ENCODE measurements around the gene LMNA.
"Not testable (repeated sequence)": the region's sequence is repeated elsewhere in the genome, so short reads cannot be mapped to it uniquely, and the experiment has no call there.

LMNA gene

DNA sequence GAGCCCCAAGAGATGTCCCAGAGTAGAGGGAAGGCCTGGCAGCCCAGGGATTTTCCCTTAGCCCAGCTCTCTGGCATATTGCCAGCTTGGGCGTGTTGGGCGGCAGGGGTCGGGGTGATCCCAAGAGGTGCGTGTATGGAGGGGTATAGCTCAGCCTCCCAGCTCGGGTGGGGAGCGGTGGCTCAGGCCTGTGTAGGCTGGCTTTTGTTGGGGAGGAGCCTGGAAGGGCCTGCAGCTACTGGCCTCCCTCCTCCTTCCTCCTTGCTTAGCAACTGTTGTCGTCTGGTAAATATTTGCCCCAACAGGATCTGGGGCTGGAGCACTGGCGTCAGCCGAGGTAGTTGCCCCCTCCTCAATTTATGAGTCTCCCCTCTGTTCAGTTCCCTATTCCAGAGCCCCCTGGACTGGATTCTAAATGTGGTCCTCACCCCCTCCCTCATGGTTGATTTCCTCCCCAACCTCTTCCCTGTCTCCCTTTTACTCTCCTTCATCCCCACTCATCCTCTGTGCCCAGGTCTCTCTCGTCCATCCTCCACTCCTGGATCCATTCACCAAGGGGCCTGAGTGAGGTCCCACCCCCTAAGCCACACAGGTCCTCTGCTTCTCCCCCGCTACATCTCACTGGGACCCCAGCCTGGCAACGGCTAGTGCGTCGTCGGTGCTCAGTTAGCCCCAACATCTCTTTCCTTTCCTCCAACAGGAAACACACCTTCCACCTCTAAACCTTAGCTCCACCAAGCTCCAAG is 10.3 kb upstream of the LMNA start:
- DNase-seq (ENCODE audit: low read depth in 3 of 3, low spot score in 1 of 3): no peak

DNA sequence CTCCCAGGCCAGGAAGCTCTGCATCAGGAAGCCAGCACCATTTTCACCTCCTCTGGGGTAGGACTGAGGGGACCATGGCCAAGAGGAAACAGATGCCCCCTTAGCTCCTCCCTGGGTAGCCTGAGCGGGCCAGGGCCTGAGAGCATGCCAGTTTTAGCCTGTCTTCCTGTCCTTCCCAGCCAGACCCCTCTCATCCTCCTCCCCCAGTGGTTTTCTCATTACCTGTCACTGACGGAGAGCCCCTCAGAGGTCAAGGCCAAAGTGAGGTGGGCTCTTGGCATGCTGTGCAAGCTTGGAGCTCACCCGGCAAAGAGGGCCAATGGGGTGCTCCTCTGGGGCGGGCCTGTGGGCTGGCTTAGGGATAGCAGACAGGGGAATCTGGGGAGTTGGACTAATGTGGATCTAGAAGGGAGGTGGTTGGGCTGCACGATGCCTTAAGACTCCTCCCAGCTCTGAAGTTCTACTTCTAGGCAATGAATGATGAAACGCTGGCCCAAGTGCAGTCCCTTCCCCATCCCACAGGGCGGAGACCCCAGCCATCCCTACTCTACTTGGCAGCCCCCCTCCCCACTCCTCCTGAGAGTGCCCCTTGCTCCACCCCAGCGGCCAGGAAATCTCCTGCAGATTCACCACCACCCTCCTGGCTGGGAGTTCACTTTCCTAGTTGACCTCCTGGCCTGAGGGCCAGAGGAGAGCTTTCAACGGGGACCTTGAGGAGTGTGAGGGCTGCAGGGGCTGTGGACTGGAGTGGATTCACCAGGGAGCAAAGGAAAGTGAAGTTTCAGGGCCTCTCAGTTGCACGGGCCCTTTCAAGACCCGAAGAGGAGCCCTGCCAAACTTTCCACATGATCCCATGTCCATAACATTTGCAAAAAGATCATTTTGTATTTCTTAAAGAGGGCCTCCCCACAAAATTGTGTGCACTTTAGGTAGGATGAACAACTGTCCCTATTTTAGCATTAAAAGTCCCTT is 9.4 kb upstream of the LMNA start:
- no peak for DNase-seq (ENCODE audit: low read depth in 3 of 3, low spot score in 1 of 3)

DNA sequence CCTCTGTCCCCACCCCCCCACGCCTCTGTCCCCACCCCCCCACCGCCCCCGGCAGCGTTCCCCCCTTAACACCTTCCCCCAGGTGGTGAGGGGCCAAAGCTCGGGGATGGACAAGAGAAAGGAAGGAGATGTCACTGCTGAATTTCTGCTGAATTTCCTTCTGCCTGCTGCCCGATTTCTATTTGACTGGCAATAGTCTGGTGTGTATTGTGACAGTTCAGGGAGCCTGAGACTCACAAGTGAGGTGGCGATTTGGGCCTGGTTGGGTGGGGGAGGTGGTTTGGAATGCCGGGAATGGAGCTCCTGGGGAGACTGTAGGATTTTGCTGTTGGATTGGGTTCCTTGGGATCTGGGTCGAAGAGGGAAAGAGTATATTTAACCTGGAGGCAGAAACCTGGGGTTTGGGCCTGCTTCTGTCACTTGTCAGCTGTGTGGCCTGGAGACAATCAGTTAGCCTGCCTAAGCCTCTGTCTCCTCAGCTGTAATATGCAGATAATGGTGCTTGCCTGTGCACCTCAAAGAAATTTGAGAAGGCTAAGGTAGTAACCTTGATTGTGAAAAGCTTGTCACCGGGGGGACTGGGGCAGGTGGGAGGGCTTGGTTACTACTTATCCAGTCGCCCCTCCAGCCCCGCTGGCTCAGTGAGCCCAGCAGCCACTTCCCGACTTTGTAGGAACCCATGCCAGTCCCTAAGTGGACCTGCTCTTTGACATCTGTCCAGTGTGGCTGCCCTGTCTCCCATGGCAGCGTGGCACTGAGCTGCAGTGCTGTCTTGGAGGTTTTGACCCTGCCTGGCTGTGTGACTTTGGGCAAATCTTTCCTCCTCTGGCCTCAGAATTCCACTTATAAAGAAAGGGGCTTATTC is 7.7 kb upstream of the LMNA start:
- no peak for DNase-seq (ENCODE audit: low read depth in 3 of 3, low spot score in 1 of 3)

DNA sequence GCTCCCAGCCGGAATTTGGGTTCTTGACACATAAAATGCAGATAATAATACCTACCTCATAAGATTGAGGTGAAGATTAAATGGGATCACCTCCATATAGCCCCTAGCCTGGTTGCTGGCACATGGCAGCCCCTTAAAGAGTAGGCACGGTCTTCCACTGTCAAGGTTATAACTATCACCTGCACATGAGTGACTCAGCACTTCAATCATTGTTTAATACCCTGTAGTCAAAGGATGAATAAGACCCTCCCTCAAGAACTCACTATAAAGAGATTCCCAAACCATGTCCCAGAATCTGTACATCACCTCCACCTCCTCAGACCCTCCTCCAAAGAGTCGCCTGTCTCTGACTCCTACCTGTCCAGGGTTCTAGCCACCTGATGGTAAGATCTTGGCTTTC is 6.5 kb upstream of the LMNA start:
- no peak for DNase-seq (ENCODE audit: low read depth in 3 of 3, low spot score in 1 of 3)

DNA sequence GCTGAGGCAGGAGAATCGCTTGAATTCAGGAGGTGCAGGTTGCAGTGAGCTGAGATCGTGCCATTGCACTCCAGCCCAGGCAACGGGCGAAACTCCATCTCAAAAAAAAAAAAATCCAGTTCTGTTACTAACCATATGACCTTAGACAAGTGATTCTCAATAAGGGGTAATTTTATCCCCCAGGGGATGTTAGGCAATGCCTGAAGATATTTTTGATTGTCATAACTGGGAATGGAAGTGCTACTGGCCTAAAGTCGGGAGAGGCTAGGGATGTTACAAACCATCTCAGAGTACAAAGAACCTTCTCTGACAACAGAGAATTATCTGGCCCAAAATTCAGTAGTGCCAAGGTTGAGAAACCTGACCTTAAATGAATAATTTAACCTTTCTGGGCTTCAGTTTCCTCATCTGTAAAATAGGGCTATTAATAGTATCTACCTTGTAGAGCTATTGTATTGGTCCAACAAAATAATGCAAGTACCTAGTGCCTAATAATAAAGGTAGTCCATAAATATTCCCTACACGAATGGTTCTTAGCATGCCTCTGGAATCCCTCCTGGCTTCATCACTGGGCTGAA is 5.8 kb upstream of the LMNA start:
- DNase-seq (ENCODE audit: low read depth in 3 of 3, low spot score in 1 of 3): no peak

DNA sequence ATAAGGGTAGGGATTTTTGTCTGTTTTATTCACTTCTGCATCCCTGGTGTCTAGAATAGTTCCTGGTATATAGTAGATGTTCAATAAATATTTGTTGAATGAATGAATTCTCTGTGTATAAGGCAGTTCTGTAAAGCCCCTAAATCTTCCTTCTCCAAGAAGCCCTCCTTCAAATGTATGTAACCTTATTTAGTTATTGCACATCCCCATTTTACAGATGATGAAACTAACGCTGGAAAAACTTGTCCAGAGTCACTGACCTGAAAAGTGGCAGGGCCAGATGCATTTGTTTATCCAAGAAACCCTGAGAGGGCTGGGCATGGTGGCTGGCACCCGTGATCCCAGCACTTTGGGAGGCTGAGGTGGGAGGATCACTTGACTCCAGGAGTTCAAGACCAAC is 4.3 kb upstream of the LMNA start:
- no peak for DNase-seq (ENCODE audit: low read depth in 3 of 3, low spot score in 1 of 3)

DNA sequence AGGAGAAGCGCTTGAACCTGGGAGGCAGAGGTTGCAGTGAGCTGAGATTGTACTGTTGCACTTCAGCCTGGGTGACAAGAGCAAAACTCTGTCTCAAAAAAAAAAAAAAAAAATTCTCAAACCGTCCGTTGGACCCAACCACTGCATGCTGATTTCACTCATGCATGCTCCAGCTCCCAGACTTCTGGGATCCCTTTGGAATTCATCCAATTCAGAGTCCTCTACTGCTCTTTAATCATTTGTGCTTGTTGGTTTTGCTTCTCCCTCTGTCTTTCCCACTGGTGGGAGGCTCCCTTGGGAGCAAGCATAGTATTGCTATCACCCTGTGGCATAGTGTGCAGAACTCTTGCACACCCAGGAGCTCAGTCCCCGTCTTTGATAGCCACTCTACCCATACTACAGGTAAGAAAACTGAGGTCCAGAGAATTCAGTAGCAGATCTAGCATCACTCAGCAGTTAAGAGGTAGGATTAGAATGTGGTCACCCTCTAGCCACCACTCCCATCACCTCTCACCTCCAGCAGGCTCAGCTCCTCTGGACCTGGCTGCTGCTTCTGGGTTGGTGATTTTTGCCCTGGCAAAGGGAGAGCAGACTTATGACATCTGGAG is 3.1 kb upstream of the LMNA start:
- DNase-seq (ENCODE audit: low read depth in 3 of 3, low spot score in 1 of 3): no peak

DNA sequence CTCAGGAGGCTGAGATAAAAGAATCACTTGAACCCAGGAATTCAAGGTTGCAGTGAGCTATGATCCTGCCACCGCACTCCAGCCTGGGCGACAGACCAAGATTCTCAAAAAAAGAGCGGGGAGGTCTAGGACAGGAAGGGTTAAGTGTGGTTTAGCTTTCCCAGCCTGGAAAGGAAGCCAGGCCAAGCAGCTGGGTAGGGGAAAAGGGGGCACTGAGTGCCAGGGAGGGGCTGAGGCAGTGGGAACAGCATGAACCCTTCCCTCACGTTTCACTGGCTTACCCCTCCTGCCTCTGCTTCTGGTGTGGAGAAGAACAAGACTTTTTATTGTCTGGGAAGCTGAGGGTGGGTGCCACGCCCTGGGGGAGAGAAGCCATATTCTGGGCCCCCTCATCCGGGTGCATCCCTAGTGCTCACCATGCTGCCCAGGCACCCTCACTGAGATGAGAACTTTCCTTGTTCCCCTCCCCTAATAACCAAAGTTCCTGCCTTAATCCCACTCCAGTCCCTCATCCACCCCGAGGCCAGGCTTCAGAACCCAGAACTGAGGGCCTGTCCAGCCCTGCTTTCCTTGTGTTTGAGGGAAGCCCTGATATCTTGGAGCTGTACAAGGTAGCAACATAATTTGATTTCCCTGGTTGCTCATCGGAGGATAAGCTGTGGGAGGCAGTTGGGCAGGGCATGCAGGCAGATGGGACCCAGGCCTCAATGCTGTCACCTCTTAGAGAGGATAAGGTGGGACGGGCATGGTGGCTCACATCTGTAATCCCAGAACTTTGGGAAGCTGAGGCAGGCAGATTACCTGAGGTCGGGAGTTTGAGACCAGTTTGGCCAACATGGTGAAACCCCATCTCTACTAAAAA is 2.0 kb upstream of the LMNA start:
- no peak for DNase-seq (ENCODE audit: low read depth in 3 of 3, low spot score in 1 of 3)

DNA sequence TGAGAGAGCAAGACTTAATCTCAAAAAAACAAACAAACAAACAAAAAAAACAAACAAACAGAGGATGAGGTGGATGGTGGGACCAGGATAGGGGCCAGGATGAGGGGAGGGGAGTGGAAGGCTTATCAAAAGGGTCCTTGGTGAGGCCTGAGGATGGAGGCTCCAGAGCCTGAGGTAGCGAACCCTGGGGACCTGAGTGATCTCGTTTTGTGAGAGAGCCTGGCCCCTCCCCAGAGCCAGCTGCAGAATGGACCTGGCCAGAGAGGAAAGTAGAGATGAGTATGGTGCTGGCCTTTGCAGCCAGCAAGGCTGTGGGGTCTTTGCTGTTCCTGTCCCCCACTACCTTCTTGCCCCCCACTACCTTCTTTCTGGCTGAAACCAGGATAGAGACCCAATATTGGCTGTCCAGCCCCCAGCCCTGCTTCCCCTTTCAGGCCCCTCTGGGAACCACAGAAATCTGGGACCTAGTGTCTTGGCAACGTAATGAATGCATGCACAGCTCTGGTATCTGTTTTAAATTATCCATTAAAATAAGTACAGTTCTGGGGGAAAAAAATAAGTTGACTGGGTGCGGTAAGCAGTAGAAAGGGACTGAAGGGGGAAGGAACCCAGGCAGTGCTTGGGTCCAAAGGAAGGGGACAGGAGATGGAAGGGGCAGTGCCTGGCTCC is 1.1 kb upstream of the LMNA start:
- DNase-seq (ENCODE audit: low read depth in 3 of 3, low spot score in 1 of 3): no peak

DNA sequence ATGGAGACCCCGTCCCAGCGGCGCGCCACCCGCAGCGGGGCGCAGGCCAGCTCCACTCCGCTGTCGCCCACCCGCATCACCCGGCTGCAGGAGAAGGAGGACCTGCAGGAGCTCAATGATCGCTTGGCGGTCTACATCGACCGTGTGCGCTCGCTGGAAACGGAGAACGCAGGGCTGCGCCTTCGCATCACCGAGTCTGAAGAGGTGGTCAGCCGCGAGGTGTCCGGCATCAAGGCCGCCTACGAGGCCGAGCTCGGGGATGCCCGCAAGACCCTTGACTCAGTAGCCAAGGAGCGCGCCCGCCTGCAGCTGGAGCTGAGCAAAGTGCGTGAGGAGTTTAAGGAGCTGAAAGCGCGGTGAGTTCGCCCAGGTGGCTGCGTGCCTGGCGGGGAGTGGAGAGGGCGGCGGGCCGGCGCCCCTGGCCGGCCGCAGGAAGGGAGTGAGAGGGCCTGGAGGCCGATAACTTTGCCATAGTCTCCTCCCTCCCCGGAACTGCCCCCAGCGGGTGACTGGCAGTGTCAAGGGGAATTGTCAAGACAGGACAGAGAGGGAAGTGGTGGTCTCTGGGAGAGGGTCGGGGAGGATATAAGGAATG is 505 bp downstream of the LMNA start:
- no peak for DNase-seq (ENCODE audit: low read depth in 3 of 3, low spot score in 1 of 3)

DNA sequence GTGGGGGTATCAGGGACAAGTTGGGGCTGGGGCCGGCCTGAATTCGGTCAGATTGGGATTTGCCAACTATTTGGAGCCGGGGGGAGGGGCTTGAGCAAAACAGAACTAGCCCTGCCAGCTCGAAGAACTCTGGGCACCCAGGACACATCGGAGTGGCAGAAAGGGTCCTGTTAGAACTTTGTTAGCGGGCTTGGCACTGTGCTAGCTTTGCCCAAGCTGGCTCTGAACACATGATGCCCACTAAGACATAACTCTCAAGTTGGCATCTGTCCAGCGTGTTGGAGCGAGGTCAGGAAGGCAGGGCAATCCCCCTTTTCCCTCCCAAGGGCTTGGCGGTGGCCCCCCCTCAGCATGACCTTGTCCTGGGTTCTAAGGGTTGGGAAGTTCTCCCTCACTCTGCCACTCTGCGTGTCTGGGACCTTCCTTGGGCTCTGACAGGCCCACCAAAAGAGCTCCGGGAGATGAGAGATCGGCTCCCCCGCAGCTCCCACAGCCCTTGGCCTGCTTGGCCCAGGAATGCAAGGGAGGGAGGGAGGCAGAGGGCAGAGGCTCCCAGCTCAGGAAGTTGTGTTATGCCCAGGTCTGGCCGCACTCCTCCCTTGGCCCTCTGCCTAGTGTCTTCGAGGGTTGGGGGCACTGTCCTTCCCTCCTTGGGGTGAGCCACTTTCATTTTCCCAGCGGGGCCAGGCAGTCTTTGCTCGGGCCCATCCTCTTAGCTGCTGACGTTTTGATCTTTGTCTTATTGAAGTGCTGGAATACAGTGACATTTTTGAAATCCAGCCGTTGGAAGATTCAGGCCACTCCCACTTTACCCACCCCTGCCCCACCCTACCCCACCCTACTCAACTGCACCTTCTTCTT is 1.2 kb downstream of the LMNA start:
- no peak for DNase-seq (ENCODE audit: low read depth in 3 of 3, low spot score in 1 of 3)

DNA sequence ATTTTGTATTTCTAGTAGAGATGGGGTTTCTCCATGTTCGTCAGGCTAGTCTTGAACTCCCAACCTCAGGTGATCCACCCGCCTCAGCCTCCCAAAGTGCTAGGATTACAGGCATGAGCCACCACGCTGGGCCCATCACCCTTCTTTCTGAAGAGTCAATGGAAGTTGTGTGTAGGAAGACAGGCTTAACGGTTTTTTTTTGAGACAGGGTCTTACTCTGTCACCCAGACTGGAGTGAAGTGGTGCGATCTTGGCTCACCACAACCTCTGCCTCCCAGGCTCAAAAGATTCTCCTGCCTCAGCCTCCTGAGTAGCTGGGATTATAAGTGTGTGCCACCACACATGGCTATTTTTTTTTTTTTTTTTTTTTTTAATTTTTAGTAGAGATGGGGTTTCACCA is 2.2 kb downstream of the LMNA start:
- DNase-seq (ENCODE audit: low read depth in 3 of 3, low spot score in 1 of 3): not testable (repeated sequence)

DNA sequence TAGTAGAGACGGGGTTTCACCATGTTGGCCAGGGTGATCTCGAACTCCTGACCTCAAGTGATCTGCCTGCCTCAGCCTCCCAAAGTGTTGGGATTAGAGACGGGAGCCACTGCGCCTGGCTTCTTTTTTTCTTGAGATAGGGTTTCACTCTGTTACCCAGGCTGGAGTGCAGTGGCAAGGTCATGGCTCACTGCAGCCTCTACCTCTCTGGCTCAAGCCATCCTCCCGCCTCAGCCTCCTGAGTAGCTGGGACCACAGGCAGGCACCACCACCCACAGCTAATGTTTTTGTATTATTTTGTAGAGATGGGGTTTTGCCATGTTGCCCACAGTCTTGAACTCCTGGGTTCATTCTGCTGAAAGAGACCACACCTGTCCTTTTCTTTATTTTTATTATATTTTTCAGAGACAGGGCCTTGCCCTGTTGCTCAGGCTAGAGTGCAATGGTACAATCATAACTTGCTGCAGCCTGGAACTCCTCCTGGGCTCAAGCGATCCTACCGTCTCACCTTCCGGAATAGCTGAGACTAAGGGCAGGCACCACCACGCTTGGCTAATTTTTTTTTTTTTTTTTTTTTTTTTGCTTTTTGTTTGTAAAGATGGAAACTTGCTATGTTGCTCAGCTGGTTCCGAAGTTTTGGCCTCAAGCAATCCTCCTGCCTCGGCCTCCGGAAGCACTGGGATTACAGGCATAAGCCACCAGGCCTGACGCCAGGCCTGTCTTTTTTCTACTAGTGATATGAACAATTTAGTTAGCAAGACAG is 3.1 kb downstream of the LMNA start:
- DNase-seq (ENCODE audit: low read depth in 3 of 3, low spot score in 1 of 3): no peak

DNA sequence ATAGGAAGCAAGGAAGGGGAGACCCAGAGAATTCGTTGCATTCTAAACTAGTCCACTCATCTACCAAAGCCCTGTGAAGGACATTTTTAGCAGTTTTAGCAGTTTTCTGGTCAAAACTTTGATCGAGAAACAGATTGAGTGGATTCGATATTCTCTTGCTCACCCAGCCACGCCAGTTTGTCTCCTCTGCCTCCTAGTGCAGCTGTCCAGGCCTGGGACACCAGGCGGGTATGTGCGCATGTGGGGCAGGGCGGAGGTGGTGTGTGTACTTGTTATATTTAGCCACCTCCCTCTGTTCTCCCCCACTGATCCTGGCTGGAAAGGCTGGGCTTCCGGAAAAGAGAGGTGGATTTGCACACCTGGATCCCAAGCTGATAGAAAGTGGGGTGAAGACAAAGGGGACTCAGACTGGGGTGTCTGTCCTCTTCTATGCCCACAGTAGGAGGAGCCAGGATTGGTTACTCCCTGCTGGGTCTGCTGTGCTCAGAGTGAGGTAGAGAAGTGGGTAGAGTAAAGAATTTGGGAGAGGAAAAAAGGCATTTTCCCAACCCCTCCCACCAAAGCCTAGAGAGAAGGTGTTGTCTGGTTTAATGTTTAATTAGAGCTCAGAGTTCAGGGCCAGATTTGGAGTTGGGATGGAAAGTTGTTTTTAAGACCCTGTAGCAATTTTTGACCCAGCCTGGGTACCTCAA is 3.8 kb downstream of the LMNA start:
- DNase-seq (ENCODE audit: low read depth in 3 of 3, low spot score in 1 of 3): no peak

DNA sequence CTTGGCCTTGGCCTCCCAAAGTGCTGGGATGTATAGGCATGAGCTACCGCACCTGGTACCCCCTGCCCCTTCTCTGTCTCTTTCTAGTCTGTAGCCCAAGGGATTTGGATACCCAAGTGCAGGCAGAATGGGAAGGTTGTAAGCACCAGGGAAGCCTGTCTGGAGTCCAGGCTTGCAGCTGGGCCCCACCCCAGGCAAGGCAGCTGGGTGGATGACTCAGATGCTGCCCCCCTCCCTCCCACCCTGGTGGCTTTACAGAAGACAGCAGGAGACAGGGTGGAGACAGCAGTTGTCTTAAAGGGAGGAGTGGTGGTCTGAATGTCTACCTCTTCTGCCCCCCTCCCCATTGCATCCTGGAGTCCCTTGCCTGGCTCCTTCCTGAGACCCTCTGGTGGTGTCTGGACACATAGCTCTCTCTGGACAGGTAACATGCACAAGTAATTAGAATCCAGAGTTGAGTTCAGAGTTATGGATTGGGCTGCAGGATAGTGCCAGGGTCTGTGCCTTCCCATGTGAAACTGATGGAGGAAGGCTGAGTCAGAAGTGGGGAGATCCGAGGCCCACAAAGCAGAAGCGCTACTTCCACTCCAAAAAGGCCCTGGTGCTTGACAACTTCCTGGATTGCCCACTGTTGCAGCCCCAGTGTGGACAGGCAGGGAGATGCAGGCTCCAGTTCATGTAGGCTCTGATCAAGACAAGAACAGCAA is 5.1 kb downstream of the LMNA start:
- no peak for DNase-seq (ENCODE audit: low read depth in 3 of 3, low spot score in 1 of 3)

DNA sequence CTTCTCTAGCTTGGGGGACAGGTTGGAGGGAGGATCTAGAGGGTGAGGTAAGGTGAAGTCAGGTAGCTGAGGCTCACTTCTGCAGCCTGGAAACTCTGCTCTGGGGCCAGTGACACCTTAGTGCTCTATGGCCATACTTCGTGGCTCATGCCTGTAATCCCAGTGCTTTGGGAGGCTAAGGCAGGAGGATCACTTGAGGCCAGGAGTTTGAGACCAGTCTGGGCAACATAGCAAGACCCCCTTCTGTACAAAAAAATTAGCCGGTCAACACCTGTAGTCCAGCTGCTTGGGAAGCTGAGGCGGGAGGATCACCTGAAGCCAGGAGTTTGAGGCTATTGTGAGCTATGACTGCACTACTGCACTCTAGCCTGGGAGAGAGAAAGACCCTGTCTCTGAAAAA is 5.8 kb downstream of the LMNA start:
- DNase-seq (ENCODE audit: low read depth in 3 of 3, low spot score in 1 of 3): no peak
